ENCODE results near the gene NIPAL1. TPM values are rescaled to one million over a fixed set of nuclear protein-coding genes. Genes with fewer than 3 reads are reported as not detected.
A peak's percentile ranks its signal among the peaks of the same experiment; 100 is the strongest.

Gene NIPAL1
- total RNA-seq, 2 donors from 2014 or later, result 0.91 to 1.7 TPM

- H3K27ac Mint-ChIP-seq, result no peak overlapping the region
- H3K27me3 Mint-ChIP-seq, result no peaks in the 10 kb centered on the region
- H3K4me3 Mint-ChIP-seq, result no peak overlapping the region
- no peak for ATAC-seq
- no peak for DNase-seq
- no peaks in the 10 kb centered on the region for H3K36me3 Mint-ChIP-seq (ENCODE audit: low read depth)
- no peaks in the 10 kb centered on the region for H3K9me3 ChIP-seq (ENCODE audit: control insufficient read depth, low read length, poor library complexity, severe bottlenecking)
- H3K4me1 Mint-ChIP-seq, result peaks cover 15% of the 10 kb centered on the region
Observed at GRCh38 chr4:48031802-48032525, 15.4 kb downstream of the NIPAL1 start.

- H3K4me1 Mint-ChIP-seq, result peaks cover 15% of the 10 kb centered on the region
- no peaks in the 10 kb centered on the region for H3K9me3 ChIP-seq (ENCODE audit: control insufficient read depth, low read length, poor library complexity, severe bottlenecking)
Observed at GRCh38 chr4:48032721-48033120, 16.1 kb downstream of the NIPAL1 start.

GRCh38 chr4:48033412-48033811, 16.8 kb downstream of the NIPAL1 start:
- H3K27me3 Mint-ChIP-seq, result no peaks in the 10 kb centered on the region
- no peak overlapping the region for H3K4me3 Mint-ChIP-seq
- ATAC-seq (no peak), DNase-seq (no peak)
- H3K36me3 Mint-ChIP-seq (ENCODE audit: low read depth), result no peaks in the 10 kb centered on the region
- no peak overlapping the region for H3K27ac Mint-ChIP-seq
- H3K4me1 Mint-ChIP-seq, result peaks cover 11% of the 10 kb centered on the region
- H3K9me3 ChIP-seq (ENCODE audit: control insufficient read depth, low read length, poor library complexity, severe bottlenecking), result no peaks in the 10 kb centered on the region

More at GRCh38 chr4:48032721-48033120, 16.1 kb downstream of the NIPAL1 start:
- ATAC-seq (no peak), DNase-seq (no peak)
- H3K4me3 Mint-ChIP-seq, result no peak overlapping the region
- no peaks in the 10 kb centered on the region for H3K27me3 Mint-ChIP-seq
- no peak overlapping the region for H3K27ac Mint-ChIP-seq
- H3K36me3 Mint-ChIP-seq (ENCODE audit: low read depth), result no peaks in the 10 kb centered on the region

- no peak overlapping the region for H3K27ac Mint-ChIP-seq
- ATAC-seq, result peak; percentile 94
- no peaks in the 10 kb centered on the region for H3K36me3 Mint-ChIP-seq (ENCODE audit: low read depth)
- no peaks in the 10 kb centered on the region for H3K9me3 ChIP-seq (ENCODE audit: control insufficient read depth, low read length, poor library complexity, severe bottlenecking)
- no peak overlapping the region for H3K4me3 Mint-ChIP-seq
- H3K4me1 Mint-ChIP-seq, result peaks cover 8% of the 10 kb centered on the region
- DNase-seq, result peak in 2 of 3 donors; percentile 18 to 47
- no peaks in the 10 kb centered on the region for H3K27me3 Mint-ChIP-seq
Observed at GRCh38 chr4:48033825-48034413, 17.3 kb downstream of the NIPAL1 start.

GRCh38 chr4:48035952-48036351, 19.4 kb downstream of the NIPAL1 start:
- no peaks in the 10 kb centered on the region for H3K27me3 Mint-ChIP-seq
- no peak overlapping the region for H3K4me3 Mint-ChIP-seq
- no peak overlapping the region for H3K27ac Mint-ChIP-seq
- H3K36me3 Mint-ChIP-seq (ENCODE audit: low read depth), result no peaks in the 10 kb centered on the region
- H3K9me3 ChIP-seq (ENCODE audit: control insufficient read depth, low read length, poor library complexity, severe bottlenecking), result no peaks in the 10 kb centered on the region
- peaks cover 8% of the 10 kb centered on the region for H3K4me1 Mint-ChIP-seq
- ATAC-seq, result no peak
- no peak for DNase-seq

GRCh38 chr4:48037117-48037462, 20.5 kb downstream of the NIPAL1 start:
- Mint-ChIP-seq H3K27ac (no peak overlapping the region), H3K4me3 (no peak overlapping the region), H3K36me3 (ENCODE audit: low read depth) (no peaks in the 10 kb centered on the region), H3K4me1 (peaks cover 8% of the 10 kb centered on the region), H3K27me3 (peaks cover 8% of the 10 kb centered on the region)
- no peak for DNase-seq
- H3K9me3 ChIP-seq (ENCODE audit: control insufficient read depth, low read length, poor library complexity, severe bottlenecking), result no peaks in the 10 kb centered on the region
- no peak for ATAC-seq

GRCh38 chr4:48038666-48039065, 22.1 kb downstream of the NIPAL1 start:
- Mint-ChIP-seq H3K36me3 (ENCODE audit: low read depth) (no peaks in the 10 kb centered on the region), H3K4me1 (peaks cover 19% of the 10 kb centered on the region), H3K4me3 (no peak overlapping the region), H3K27me3 (peaks cover 19% of the 10 kb centered on the region), H3K27ac (no peak overlapping the region)
- ATAC-seq, result no peak
- no peak for DNase-seq
- no peaks in the 10 kb centered on the region for H3K9me3 ChIP-seq (ENCODE audit: control insufficient read depth, low read length, poor library complexity, severe bottlenecking)

GRCh38 chr4:48039561-48039960, 23.0 kb downstream of the NIPAL1 start:
- H3K27ac Mint-ChIP-seq, result no peak overlapping the region
- peaks cover 19% of the 10 kb centered on the region for H3K4me1 Mint-ChIP-seq
- no peak overlapping the region for H3K4me3 Mint-ChIP-seq
- peaks cover 19% of the 10 kb centered on the region for H3K27me3 Mint-ChIP-seq
- ATAC-seq (no peak), DNase-seq (no peak)
- no peaks in the 10 kb centered on the region for H3K9me3 ChIP-seq (ENCODE audit: control insufficient read depth, low read length, poor library complexity, severe bottlenecking)
- H3K36me3 Mint-ChIP-seq (ENCODE audit: low read depth), result no peaks in the 10 kb centered on the region

- H3K36me3 Mint-ChIP-seq (ENCODE audit: low read depth), result no peaks in the 10 kb centered on the region
- no peak overlapping the region for H3K27ac Mint-ChIP-seq
- H3K27me3 Mint-ChIP-seq, result peaks cover 35% of the 10 kb centered on the region
- H3K9me3 ChIP-seq (ENCODE audit: control insufficient read depth, low read length, poor library complexity, severe bottlenecking), result no peaks in the 10 kb centered on the region
- no peak for DNase-seq
- H3K4me1 Mint-ChIP-seq, result peaks cover 23% of the 10 kb centered on the region
- H3K4me3 Mint-ChIP-seq, result peak overlapping the region; percentile 45
- no peak for ATAC-seq
Observed at GRCh38 chr4:48041535-48042137, 25.1 kb downstream of the NIPAL1 start.

- Mint-ChIP-seq H3K36me3 (ENCODE audit: low read depth) (no peaks in the 10 kb centered on the region), H3K4me3 (no peak overlapping the region), H3K27ac (peak overlapping the region; percentile 9), H3K27me3 (peaks cover 47% of the 10 kb centered on the region), H3K4me1 (peaks cover 33% of the 10 kb centered on the region)
- no peak for ATAC-seq
- H3K9me3 ChIP-seq (ENCODE audit: control insufficient read depth, low read length, poor library complexity, severe bottlenecking), result no peaks in the 10 kb centered on the region
- no peak for DNase-seq
Observed at GRCh38 chr4:48042979-48043461, 26.4 kb downstream of the NIPAL1 start.

GRCh38 chr4:48043504-48043903, 26.9 kb downstream of the NIPAL1 start:
- DNase-seq (no peak), ATAC-seq (no peak)
- Mint-ChIP-seq H3K27ac (peak overlapping the region; percentile 9), H3K4me3 (no peak overlapping the region), H3K36me3 (ENCODE audit: low read depth) (no peaks in the 10 kb centered on the region), H3K27me3 (peaks cover 47% of the 10 kb centered on the region), H3K4me1 (peaks cover 36% of the 10 kb centered on the region)
- H3K9me3 ChIP-seq (ENCODE audit: control insufficient read depth, low read length, poor library complexity, severe bottlenecking), result no peaks in the 10 kb centered on the region

- peaks cover 37% of the 10 kb centered on the region for H3K4me1 Mint-ChIP-seq
- DNase-seq (no peak), ATAC-seq (peak; percentile 14)
- H3K4me3 Mint-ChIP-seq, result no peak overlapping the region
- H3K9me3 ChIP-seq (ENCODE audit: control insufficient read depth, low read length, poor library complexity, severe bottlenecking), result no peaks in the 10 kb centered on the region
- no peaks in the 10 kb centered on the region for H3K36me3 Mint-ChIP-seq (ENCODE audit: low read depth)
- H3K27ac Mint-ChIP-seq, result peak overlapping the region; percentile 9
- H3K27me3 Mint-ChIP-seq, result peaks cover 47% of the 10 kb centered on the region
Observed at GRCh38 chr4:48044298-48044697, 27.7 kb downstream of the NIPAL1 start.

- H3K9me3 ChIP-seq (ENCODE audit: control insufficient read depth, low read length, poor library complexity, severe bottlenecking), result no peaks in the 10 kb centered on the region
- Mint-ChIP-seq H3K27me3 (peaks cover 47% of the 10 kb centered on the region), H3K27ac (no peak overlapping the region), H3K4me3 (peak overlapping the region; percentile 90), H3K36me3 (ENCODE audit: low read depth) (no peaks in the 10 kb centered on the region), H3K4me1 (peaks cover 40% of the 10 kb centered on the region)
- DNase-seq, result no peak
- ATAC-seq, result no peak
Observed at GRCh38 chr4:48046059-48046458, 29.5 kb downstream of the NIPAL1 start.

Measured in T-helper 17 cell (primary cell).